ENCODE measurements around the gene SUGCT.

- no peak for TF ChIP-seq POLR2A (IDR thresholded peaks at IDR 0.05; ENCODE audit: low read depth)
- TF ChIP-seq CTCF (IDR thresholded peaks at IDR 0.05), result no peak
- no peak for TF ChIP-seq EP300 (IDR thresholded peaks at IDR 0.05)
- no peak for TF ChIP-seq POLR2AphosphoS5 (IDR thresholded peaks at IDR 0.05)
Measured at GRCh38 chr7:40747856-40748255, 613.1 kb downstream of the SUGCT start.

All from esophagus muscularis mucosa (tissue), 4 donors.